Stimulated activated CD8-positive, alpha-beta memory T cell treated with anti-CD3 and anti-CD28 coated beads, Interleukin-7, amount 100 ng/mL, for 24 hours (primary cell): Measurements from ENCODE around the gene ENOX2.

Experiments used
- DNase-seq: peaks from one replicate; pipeline ENCODE4 v3.0.0-alpha.2; 2020; ENCODE audit warnings: low read depth

Gene ENOX2

GRCh38 chrX:130699618-130700017, 203.4 kb downstream of the ENOX2 start:
- DNase-seq: no peak

GRCh38 chrX:130696542-130696941, 206.5 kb downstream of the ENOX2 start:
- no peak for DNase-seq

- no peak for DNase-seq
These were observed 207.1 kb downstream of the ENOX2 start for GRCh38 chrX:130695931-130696330.

GRCh38 chrX:130694983-130695382, 208.0 kb downstream of the ENOX2 start:
- DNase-seq: no peak

GRCh38 chrX:130691576-130691975, 211.4 kb downstream of the ENOX2 start:
- DNase-seq: no peak

- DNase-seq: no peak
These were observed 214.6 kb downstream of the ENOX2 start for GRCh38 chrX:130688360-130688759.

GRCh38 chrX:130682990-130683389, 220.0 kb downstream of the ENOX2 start:
- no peak for DNase-seq

GRCh38 chrX:130680164-130681035, 222.6 kb downstream of the ENOX2 start:
- no peak for DNase-seq

GRCh38 chrX:130676861-130677260, 226.1 kb downstream of the ENOX2 start:
- no peak for DNase-seq

GRCh38 chrX:130672214-130672613, 230.8 kb downstream of the ENOX2 start:
- no peak for DNase-seq

GRCh38 chrX:130669233-130669632, 233.8 kb downstream of the ENOX2 start:
- no peak for DNase-seq

GRCh38 chrX:130665263-130665662, 237.7 kb downstream of the ENOX2 start:
- no peak for DNase-seq

- DNase-seq: no peak
These were observed 244.7 kb downstream of the ENOX2 start for GRCh38 chrX:130658310-130658709.

GRCh38 chrX:130654409-130654950, 248.5 kb downstream of the ENOX2 start:
- no peak for DNase-seq

- DNase-seq: no peak
These were observed 250.0 kb downstream of the ENOX2 start for GRCh38 chrX:130652824-130653578.

GRCh38 chrX:130649738-130650137, 253.3 kb downstream of the ENOX2 start:
- no peak for DNase-seq

GRCh38 chrX:130647468-130647867, 255.5 kb downstream of the ENOX2 start:
- no peak for DNase-seq

GRCh38 chrX:130645955-130646583, 256.9 kb downstream of the ENOX2 start:
- no peak for DNase-seq

GRCh38 chrX:130637591-130637990, 265.4 kb downstream of the ENOX2 start:
- DNase-seq: no peak

GRCh38 chrX:130636277-130636676, 266.7 kb downstream of the ENOX2 start:
- DNase-seq: no peak

- no peak for DNase-seq
These were observed 272.0 kb downstream of the ENOX2 start for GRCh38 chrX:130631011-130631410.

GRCh38 chrX:130628516-130628915, 274.5 kb downstream of the ENOX2 start:
- no peak for DNase-seq

- DNase-seq: no peak
These were observed 276.5 kb downstream of the ENOX2 start for GRCh38 chrX:130626521-130626920.
